SK-MEL-5 (cell line): ENCODE results near the gene ATG4D. TPM values are rescaled to one million over a fixed set of nuclear protein-coding genes. Genes with fewer than 3 reads are reported as not detected.
"Not testable (repeated sequence)": the region's sequence is repeated elsewhere in the genome, so short reads cannot be mapped to it uniquely, and the experiment has no call there.

Source experiments
- DNase-seq: peaks from one replicate; pipeline ENCODE4 v3.0.0-alpha.2; 2016; ENCODE audit warnings: low read depth, low spot score
- in situ Hi-C: cut with HindIII; loops from 2 replicates; pipeline ENCODE4 v1.10.0; 2016; ENCODE audit warnings: low sequenced_read_pairs, high pct_unique_total_duplicates, low pct_unique_long_range_greater_than_20kb
- total RNA-seq: library from RNA; depleted of rRNA; stranded (reverse); fragments of >200 nt; shearing (Covaris generic); gene quantifications from 2 replicates; pipeline ENCODE4 v1.2.3, GENCODE V29; 2014

Gene ATG4D
- total RNA-seq, 1 experiment from 2014 or later, result 35.2 TPM

DNA sequence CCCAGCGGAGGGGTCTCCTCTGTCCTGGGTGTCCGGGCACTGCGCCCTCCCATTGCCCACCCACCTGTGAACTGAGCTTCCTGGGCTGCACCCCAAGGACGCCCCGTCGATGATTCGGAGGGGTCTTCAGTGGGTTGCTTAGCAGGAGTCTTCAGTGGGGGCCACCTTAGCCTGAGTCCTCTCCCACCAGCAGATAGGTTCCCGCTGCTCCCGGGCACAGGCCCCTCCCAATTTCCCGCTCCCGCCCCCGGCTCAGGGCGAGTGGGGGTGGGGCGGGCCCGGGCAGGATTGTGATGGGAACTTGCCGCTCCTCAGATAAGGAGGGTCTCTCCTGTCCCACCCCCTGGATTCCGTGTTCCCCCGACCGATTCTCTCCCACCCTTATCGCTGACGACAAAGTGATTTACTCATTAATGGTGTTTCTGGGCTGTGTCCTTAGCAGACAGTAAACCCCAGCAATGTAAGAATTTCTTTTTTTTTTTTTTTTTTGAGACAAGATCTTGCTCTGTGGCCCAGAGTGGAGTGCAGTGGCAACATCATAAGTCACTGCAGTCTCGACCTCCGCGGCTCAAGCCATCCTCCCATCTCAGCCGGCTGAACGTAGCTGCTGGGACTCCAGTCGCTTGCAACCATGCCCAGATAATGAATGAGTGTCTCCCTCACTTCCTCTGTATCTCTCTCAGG lies 25.8 kb upstream of the ATG4D start:
- in situ Hi-C loops, result no loop called here
- DNase-seq, result peak; percentile 36

DNA sequence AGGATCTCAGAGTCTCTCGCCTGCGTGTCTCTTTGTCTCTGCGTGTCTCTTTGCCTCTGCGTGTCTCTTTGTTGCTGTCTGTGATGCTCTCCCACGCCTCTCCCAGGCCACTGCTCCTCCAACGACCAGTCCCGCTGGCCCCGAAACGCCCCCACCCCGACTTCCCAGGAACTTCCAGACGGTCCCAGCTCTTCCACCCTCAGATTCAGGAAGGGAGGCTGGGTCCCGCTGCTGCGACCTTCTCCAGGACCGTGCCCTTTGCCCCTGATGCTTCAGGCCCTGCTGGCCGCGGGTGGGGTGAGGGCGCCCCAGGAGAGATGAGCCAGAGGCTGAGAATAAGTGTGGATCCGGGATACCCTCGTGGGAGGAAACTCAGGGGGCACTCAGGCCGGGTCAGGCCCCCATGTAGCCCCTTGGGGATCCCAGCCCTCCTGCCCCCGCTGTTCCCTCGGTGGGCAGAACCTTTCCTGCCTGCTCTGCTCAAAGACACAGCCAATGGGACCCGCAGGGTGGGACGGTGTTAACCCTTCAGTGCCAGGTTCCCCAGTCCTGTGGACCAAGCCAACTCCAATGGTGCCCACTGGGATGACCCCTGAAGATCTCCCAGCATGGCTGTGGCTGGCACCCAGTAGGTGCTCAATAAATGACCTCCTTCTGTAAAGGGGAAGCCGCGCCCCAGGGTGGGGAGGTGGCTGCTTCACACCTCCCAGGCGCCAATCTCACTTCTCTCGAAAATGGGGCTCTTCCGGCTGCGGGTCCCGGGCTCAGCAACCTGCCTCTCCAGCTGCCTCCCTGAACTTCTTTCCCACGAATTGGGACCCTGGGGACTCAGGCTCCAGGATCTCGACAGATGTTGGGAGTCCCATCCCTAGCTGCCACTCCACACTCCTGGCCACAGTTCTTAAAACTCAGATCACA lies 25.0 kb upstream of the ATG4D start:
- in situ Hi-C loops, result no loop called here
- DNase-seq, result no peak

DNA sequence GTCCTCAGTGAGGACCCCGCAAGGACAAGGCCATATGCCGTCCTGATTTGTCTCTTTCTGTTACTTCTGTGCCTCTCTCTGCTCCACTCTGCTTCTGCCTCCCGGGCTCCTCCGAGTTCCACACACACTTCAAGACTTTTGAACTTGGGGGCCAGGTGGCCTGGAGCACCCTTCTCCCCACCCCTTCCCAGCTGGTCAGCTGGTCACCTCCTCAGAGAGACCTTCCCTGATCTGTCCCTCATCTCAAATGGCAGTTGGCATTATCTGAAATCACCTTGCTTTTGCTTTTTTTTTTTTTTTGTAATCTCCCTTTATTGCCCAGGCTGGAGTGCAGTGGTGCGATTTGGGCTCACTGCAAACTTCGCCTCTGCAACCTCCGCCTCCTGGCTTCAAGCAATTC lies 24.3 kb upstream of the ATG4D start:
- in situ Hi-C loops, result no loop called here
- DNase-seq, result no peak

DNA sequence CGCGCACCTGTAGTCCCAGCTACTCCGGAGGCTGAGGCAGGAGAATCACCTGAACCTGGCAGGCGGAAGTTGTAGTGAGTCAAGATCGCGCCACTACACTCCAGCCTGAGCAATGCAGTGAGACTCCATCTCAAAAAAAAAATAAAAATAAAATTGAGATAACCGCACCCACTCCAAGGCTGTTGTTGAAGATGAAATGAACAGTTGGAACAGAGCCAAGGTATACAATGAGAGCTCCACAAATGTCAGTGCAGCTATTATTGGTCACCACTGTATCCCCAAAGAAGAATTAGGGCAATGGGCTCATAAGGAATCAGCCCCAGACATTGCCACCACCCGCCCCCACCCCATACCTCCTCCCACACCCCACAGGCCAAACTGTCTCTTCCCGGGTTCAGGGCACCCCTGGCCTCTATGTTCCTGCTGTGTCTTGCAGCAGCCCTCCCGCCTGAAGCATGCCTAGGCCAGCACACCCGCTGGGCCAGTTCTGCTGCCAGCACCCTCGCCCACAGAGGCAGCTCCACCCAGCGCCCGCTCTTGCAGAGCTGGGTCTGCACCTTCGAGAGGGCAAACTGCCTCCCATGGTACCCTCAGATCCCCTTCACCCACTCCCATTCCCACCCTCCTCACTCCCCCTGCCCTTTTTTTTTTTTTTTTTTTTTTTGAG lies 22.9 kb upstream of the ATG4D start:
- in situ Hi-C loops, result no loop called here
- no peak for DNase-seq

DNA sequence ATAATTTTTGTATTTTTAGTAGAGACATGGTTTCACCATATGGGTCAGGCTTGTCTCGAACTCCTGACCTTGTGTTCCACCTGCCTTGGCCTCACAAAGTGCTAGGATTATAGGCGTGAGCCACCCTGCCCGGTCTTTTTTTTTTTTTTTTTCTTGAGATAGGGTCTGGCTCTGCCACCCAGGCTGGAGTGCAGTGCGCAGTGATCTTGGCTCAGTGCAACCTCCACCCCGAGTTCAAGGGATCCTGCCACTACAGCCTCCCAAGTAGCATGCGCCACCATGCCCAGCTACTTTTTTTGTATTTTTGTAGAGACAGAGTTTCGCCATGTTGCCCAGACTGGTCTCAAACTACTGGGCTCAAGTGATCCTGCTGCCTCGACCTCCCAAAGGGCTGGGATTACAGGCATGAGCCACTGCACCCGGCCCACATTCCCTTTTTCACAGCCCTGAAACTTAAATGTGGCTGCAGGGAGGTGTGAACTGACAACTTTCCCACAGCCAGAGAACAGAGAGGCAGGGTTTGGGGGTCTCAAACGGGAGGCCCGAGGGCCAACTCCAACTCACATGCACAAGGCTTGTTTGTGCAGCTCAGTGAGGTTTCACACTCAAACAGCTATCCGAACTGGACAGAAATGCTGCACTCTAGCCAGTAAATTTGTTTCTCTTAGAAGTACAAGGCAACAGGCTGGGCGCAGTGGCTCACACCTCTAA lies 22.1 kb upstream of the ATG4D start:
- no peak for DNase-seq
- in situ Hi-C loops, result no loop called here

DNA sequence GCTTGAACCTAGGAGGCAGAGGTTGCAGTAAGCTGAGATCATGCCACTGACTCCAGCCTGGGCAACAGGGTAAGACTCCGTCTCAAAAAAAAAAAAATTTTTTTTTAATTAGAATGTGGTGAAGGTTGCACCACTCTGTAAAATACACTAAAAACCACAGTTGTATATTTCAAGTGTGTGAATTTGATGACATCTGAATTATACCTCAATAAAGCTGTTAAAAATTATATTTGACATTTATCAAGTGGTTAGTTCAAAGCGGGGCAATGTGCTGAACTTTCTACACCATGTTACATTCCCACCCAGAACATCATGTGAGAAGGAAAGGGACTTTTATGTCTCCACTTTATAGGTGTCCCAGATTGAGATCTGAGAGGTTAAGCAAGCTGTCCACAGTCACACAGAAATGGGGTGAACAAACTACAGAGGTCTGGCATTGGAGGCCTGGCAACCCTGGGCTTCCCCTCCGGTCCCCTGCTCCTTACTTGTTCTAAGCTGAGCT lies 20.5 kb upstream of the ATG4D start:
- DNase-seq, result no peak
- in situ Hi-C loops, result no loop called here

DNA sequence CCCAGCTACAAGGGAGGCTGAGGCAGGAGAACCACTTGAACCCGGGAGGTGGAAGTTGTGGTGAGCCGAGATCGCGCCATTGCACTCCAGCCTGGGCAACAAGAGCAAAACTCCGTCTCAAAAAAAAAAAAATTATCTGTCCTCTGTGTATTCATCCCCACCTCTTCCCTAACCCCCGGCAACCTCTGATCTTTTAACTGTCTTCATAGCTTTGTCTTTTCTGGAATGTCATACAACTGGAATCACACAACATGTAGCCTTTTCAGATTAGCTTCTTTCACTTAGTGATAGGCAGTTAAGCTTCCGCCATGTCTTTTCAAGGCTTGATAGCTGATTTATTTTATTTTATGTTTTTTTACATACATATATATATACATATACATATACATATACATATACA lies 18.1 kb upstream of the ATG4D start:
- no peak for DNase-seq
- in situ Hi-C loops, result no loop called here

DNA sequence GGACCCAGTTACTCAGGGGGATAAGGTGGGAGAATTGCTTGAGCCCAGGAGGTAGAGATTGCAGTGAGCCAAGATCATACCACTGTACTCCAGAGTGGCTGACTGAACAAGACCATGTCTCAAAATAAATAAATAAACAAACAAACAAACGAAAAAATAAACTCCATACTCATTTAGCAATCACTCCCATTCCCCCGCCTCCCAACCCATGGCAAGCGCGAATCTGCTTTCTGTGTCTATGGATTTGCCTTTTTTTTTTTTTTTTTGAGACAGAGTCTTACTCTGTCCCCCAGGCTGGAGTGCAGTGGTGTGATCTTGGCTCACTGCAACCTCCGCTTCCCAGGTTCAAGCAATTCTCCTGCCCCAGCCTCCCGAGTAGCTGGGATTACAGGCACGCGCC lies 16.8 kb upstream of the ATG4D start:
- in situ Hi-C loops, DNase-seq: not testable (repeated sequence)

DNA sequence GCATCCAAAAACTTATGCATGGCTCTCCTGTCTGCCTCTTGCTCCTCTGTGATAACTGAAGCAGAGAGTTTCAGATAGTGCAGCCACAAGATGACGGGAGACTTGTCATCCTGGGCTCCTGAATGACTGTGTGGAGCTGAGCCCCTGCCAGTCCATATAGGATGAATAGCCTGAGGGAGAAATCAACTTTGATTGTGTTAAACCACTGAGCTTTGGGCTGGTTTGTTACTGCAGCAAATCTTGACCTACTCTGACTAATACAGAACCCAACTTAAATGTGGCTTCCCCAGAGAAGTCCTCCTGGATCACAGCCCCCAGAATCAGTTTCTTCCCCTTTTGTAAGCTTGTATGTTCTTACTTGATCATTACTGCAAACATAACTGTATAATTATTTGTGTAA lies 11.2 kb upstream of the ATG4D start:
- in situ Hi-C loops, result no loop called here
- no peak for DNase-seq

DNA sequence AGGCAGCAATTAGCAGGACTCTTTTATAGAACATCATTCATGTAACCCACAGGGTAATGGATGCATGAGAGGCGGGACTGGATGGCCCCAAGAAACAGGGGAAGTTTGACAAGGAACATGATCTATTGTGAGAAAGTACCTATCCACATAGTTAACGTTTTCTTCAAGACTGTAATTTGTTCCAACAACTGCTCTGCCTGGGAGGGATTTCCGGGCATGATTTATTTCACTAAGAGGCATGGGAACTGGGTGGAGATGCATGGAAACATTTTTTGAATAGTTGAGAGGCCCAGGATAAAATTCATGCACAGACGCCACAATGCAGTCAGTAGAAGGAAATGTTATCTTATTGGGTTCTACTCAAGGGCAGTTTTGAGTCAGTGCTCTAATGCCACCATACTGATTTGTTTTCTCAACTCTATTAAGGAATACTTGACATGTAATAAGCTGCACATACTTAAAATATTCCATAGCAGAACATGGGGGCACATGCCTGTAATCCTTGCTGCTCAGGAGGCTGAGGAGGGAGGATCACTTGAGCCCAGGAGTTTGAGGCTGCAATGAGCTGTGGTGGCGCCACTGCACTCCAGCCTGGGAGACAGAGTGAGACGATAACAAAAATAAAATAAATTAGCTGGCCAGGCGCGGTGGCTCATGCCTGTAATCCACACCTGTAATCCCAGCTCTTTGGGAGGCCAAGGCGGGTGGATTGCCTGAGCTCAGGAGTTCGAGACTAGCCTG lies 9.9 kb upstream of the ATG4D start:
- DNase-seq, result no peak
- in situ Hi-C loops, result no loop called here

DNA sequence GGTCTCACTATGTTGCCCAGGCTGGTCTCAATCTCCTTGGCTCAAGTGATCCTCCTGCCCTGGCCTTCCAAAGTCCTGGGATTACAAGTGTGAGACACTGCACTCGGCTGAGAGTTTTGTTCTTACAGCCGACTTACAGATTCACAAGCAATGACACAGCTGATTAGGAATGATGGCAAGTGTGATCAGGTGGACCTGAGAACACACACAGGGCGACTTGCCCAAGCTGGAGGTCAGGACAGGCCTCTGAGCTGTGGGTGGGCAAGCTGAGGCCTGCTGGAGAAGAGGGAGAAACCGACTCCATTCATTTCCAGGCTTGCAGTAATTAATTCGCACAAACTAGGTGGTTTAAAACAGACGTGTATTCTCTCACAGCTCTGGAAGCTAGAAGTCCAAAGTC lies 8.1 kb upstream of the ATG4D start:
- in situ Hi-C loops, result no loop called here
- no peak for DNase-seq

DNA sequence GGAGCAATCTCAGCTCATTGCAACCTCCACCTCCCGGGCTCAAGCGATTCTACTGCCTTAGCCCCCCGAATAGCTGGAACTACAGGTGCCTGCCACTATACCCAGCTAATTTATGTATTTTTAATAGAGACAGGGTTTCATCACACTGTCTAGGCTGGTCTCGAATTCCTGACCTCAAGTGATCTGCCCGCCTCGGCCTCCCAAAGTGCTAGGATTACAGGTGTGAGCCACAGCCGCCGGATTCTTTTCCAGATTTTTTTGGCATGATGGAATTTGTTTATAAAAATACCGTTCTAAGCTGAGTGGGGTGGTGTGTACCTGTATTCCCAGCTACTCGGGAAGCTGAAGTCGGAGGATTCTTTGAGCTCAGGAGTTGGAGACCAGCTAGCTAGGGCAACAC lies 6.0 kb upstream of the ATG4D start:
- in situ Hi-C loops, result no loop called here
- DNase-seq, result no peak

DNA sequence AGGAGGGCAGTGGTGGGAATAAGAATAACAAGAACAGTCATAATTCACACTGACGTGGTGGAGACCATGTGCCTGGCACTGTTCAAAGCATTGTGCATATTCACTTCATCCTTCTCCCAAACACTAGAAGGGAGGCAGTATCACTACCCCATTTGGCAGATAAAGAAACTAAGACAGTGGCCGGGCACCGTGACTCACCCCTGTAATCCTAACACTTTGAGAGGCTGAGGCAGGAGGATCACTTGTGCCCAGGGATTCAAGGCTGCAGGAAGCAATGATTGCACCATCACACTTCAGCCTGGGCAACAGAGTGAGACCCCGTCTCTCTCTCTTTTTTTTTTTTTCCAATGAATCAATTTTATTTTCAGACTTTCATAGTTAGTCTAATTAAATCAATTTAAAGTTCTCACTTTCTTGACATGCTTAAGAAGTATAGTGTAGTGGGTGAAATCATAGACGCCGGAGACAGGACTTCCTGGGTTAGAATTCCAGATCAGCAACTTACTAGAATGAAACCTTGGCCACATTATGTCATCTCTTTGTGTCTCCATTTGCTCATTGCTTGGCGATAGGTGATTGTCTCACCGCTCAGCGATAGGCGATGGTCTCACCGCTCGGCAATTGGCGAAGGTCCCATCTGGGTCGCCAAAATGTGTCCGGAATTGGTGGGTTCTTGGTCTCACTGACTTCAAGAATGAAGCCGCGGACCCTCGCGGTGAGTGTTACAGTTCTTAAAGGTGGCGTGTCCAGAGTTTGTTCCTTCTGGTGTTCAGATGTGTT lies 5.3 kb upstream of the ATG4D start:
- in situ Hi-C loops, result no loop called here
- no peak for DNase-seq

DNA sequence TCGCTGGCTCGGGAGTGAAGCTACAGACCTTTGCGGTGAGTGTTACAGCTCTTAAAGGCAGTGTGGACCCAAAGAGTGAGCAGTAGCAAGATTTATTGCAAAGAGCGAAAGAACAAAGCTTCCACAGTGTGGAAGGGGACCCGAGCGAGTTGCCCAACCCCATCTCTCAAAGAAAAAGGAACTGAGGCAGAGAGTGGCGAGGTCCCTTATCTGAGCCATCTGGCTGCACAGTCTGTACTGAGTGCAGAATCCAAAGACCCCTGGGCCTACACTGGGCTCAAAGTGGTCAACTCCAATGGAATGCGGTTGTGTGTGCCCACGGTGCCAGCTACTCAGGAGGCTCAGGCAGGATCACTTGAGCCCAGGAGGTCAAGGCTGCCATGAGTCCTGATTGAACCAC lies 4.7 kb upstream of the ATG4D start:
- DNase-seq, in situ Hi-C loops: not testable (repeated sequence)

DNA sequence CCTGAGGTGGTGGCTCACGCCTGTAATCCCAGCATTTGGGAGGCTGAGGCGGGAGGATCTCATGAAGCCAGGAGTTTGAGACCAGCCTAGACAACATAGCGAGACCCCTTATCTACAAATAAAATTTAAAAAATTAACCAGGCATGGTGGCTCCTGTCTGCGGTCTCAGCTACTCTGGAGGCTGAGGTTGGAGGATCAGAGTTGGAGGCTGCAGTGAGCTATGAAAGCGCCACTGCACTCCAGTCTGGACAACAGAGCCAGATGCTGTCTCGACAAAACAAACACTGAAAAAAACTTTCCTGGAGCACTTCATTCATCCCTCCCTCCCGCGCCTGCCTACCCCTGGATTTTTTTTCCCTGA lies 665 bp upstream of the ATG4D start:
- in situ Hi-C loops, result no loop called here

DNA sequence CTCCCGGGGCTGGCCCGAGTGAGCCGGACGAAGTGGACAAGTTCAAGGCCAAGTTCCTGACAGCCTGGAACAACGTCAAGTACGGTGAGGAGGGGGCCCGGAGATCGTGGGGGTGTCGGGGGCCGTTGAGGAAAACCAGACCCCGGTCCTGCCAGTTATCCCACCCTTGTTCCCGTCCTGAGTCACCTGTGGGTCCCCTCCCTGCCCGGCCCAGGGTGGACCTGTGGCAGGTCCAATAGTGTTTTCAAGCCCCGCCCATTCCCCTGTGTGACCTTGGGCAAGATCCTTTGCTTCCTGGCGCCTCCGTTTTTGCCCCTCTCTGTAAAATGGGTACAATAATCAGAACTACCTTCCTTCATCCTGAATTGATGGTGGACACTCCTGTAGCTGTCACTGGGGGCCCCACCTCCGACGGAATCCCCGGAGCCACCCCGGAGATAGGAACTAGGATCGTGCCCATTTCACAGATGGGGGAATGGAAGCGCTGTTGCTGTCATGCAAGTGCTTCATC lies 593 bp downstream of the ATG4D start:
- peak; percentile 17 for DNase-seq

More for the DNA sequence above, 665 bp upstream of the ATG4D start:
- DNase-seq, result no peak

More for the DNA sequence above, 593 bp downstream of the ATG4D start:
- in situ Hi-C loops, result no loop called here
